ENCODE measurements around the gene ZBTB39.

The ZBTB39 gene

GRCh38 chr12:57047981-57048380 lies 41.6 kb upstream of the ZBTB39 start:
- Histone ChIP-seq H4K20me1 (ENCODE audit: insufficient read depth, low read length) (no peaks in the 10 kb centered on the region), H3K4me1 (ENCODE audit: low read length) (peaks cover 18% of the 10 kb centered on the region), H3K9ac (ENCODE audit: low read length) (no peak overlapping the region), H3K4me3 (ENCODE audit: low read length) (no peak overlapping the region), H3K27me3 (ENCODE audit: low read depth, low read length) (no peaks in the 10 kb centered on the region; the same call in 1 of the 2 replicates), H2AFZ (ENCODE audit: low read depth, low read length) (no peak overlapping the region), H3K79me2 (ENCODE audit: low read length) (no peaks in the 10 kb centered on the region), H3K4me2 (ENCODE audit: low read length) (no peak overlapping the region), H3K9me3 (ENCODE audit: insufficient read depth, low read length) (no peaks in the 10 kb centered on the region), H3K27ac (ENCODE audit: low read length) (no peak overlapping the region), H3K36me3 (replicated peaks; ENCODE audit: low read depth, low read length) (no peaks in the 10 kb centered on the region)
- TF ChIP-seq CTCF (IDR thresholded peaks at IDR 0.05; ENCODE audit: low read depth, low read length) = no peak
- no peak for TF ChIP-seq EZH2phosphoT487 (IDR thresholded peaks at IDR 0.05; ENCODE audit: low read depth)

GRCh38 chr12:57046947-57047890 lies 40.9 kb upstream of the ZBTB39 start:
- no peak for TF ChIP-seq EZH2phosphoT487 (IDR thresholded peaks at IDR 0.05; ENCODE audit: low read depth)
- TF ChIP-seq CTCF (IDR thresholded peaks at IDR 0.05; ENCODE audit: low read depth, low read length) = no peak
- Histone ChIP-seq H3K4me1 (ENCODE audit: low read length) (peaks cover 18% of the 10 kb centered on the region), H3K4me2 (ENCODE audit: low read length) (peak overlapping the region; percentile 70), H4K20me1 (ENCODE audit: insufficient read depth, low read length) (no peaks in the 10 kb centered on the region), H3K9me3 (ENCODE audit: insufficient read depth, low read length) (no peaks in the 10 kb centered on the region), H3K27ac (ENCODE audit: low read length) (no peak overlapping the region), H3K27me3 (ENCODE audit: low read depth, low read length) (no peaks in the 10 kb centered on the region; the same call in 1 of the 2 replicates), H3K9ac (ENCODE audit: low read length) (no peak overlapping the region), H2AFZ (ENCODE audit: low read depth, low read length) (no peak overlapping the region), H3K79me2 (ENCODE audit: low read length) (no peaks in the 10 kb centered on the region), H3K4me3 (ENCODE audit: low read length) (peak overlapping the region; percentile 33), H3K36me3 (replicated peaks; ENCODE audit: low read depth, low read length) (no peaks in the 10 kb centered on the region)

GRCh38 chr12:57046086-57046791 lies 39.9 kb upstream of the ZBTB39 start:
- no peak for TF ChIP-seq EZH2phosphoT487 (IDR thresholded peaks at IDR 0.05; ENCODE audit: low read depth)
- TF ChIP-seq CTCF (IDR thresholded peaks at IDR 0.05; ENCODE audit: low read depth, low read length) = no peak
- Histone ChIP-seq H2AFZ (ENCODE audit: low read depth, low read length) (no peak overlapping the region), H3K27me3 (ENCODE audit: low read depth, low read length) (no peaks in the 10 kb centered on the region; the same call in 1 of the 2 replicates), H3K9me3 (ENCODE audit: insufficient read depth, low read length) (no peaks in the 10 kb centered on the region), H3K79me2 (ENCODE audit: low read length) (no peaks in the 10 kb centered on the region), H4K20me1 (ENCODE audit: insufficient read depth, low read length) (no peaks in the 10 kb centered on the region), H3K27ac (ENCODE audit: low read length) (no peak overlapping the region), H3K4me3 (ENCODE audit: low read length) (0 out of 2 replicates have a peak overlapping the region, but pooled peaks have one; percentile 33), H3K4me2 (ENCODE audit: low read length) (peak overlapping the region; percentile 70), H3K4me1 (ENCODE audit: low read length) (peaks cover 18% of the 10 kb centered on the region), H3K9ac (ENCODE audit: low read length) (no peak overlapping the region), H3K36me3 (replicated peaks; ENCODE audit: low read depth, low read length) (no peaks in the 10 kb centered on the region)

GRCh38 chr12:57044889-57045288 lies 38.5 kb upstream of the ZBTB39 start:
- Histone ChIP-seq H2AFZ (ENCODE audit: low read depth, low read length) (no peak overlapping the region), H3K27me3 (ENCODE audit: low read depth, low read length) (no peaks in the 10 kb centered on the region; the same call in 1 of the 2 replicates), H4K20me1 (ENCODE audit: insufficient read depth, low read length) (no peaks in the 10 kb centered on the region), H3K9me3 (ENCODE audit: insufficient read depth, low read length) (no peaks in the 10 kb centered on the region), H3K4me1 (ENCODE audit: low read length) (peaks cover 18% of the 10 kb centered on the region), H3K4me3 (ENCODE audit: low read length) (no peak overlapping the region), H3K79me2 (ENCODE audit: low read length) (no peaks in the 10 kb centered on the region), H3K27ac (ENCODE audit: low read length) (no peak overlapping the region), H3K9ac (ENCODE audit: low read length) (no peak overlapping the region), H3K36me3 (replicated peaks; ENCODE audit: low read depth, low read length) (no peaks in the 10 kb centered on the region), H3K4me2 (ENCODE audit: low read length) (no peak overlapping the region)
- TF ChIP-seq CTCF (IDR thresholded peaks at IDR 0.05; ENCODE audit: low read depth, low read length) = no peak
- TF ChIP-seq EZH2phosphoT487 (IDR thresholded peaks at IDR 0.05; ENCODE audit: low read depth) = no peak
